K562 (cell line): ENCODE measurements around the gene CARD11. TPM values are rescaled to one million over a fixed set of nuclear protein-coding genes. Genes with fewer than 3 reads are reported as not detected.

Experiments used
- BCLAF1 ChIP-seq, 2 experiments: fragments of 450-650 bp in 1 of 2; IDR thresholded peaks; 2 replicates each; pipeline ENCODE4 v1.6.1; 2011 to 2017; ENCODE audit warnings: low read depth in 2 of 2, antibody characterized with exemption in 1 of 2, borderline replicate concordance in 1 of 2, low read length in 1 of 2, mild to moderate bottlenecking in 1 of 2, mixed read lengths in 1 of 2; ENCODE audit not compliant: control insufficient read depth in 1 of 2
- CREM ChIP-seq: IDR thresholded peaks from 2 replicates; pipeline ENCODE4 v1.6.1; 2014; ENCODE audit warnings: antibody characterized with exemption, low read depth
- EP400 ChIP-seq: fragments of 450-650 bp; IDR thresholded peaks from 2 replicates; pipeline ENCODE4 v1.6.1; 2017; ENCODE audit warnings: antibody characterized with exemption, mild to moderate bottlenecking, moderate library complexity
- ERF ChIP-seq: fragments of 450-650 bp; formaldehyde crosslinking; IDR thresholded peaks from 2 replicates; pipeline ENCODE4 v1.4.0; 2020; ENCODE audit warnings: mild to moderate bottlenecking, mixed read lengths
- HDAC3 ChIP-seq: fragments of 450-650 bp; IDR thresholded peaks from 2 replicates; pipeline ENCODE4 v1.6.1; 2018; ENCODE audit warnings: borderline replicate concordance, mild to moderate bottlenecking, moderate library complexity; ENCODE audit not compliant: partially characterized antibody
- HLTF ChIP-seq: fragments of 450-650 bp; IDR thresholded peaks from 2 replicates; pipeline ENCODE4 v1.6.1; 2016
- MECOM ChIP-seq: fragments of 250-450 bp; sonication (Bioruptor Pico); IDR thresholded peaks from 2 replicates; pipeline ENCODE4 v1.8.0; 2022; ENCODE audit warnings: inconsistent platforms
- MEIS2 ChIP-seq: fragments of 450-650 bp; IDR thresholded peaks from 2 replicates; pipeline ENCODE4 v1.6.1; 2014; ENCODE audit warnings: mild to moderate bottlenecking; ENCODE audit not compliant: partially characterized antibody
- NCOA1 ChIP-seq: fragments of 450-650 bp; IDR thresholded peaks from 2 replicates; pipeline ENCODE4 v1.6.1; 2016; ENCODE audit warnings: low read depth
- NFE2 ChIP-seq: IDR thresholded peaks from 2 replicates; pipeline ENCODE4 v1.6.1; 2014; ENCODE audit warnings: antibody characterized with exemption, low read depth
- RB1 ChIP-seq: fragments of 450-650 bp; IDR thresholded peaks from 2 replicates; pipeline ENCODE4 v1.6.1; 2017; ENCODE audit warnings: low read depth, mild to moderate bottlenecking
- SRSF7 ChIP-seq: fragments of 200-400 bp; formaldehyde crosslinking; optimal IDR thresholded peaks from 2 replicates; pipeline ENCODE3; 2017; ENCODE audit warnings: mild to moderate bottlenecking, low read depth, low read length
- TAF7 ChIP-seq: fragments of 450-650 bp; IDR thresholded peaks from 2 replicates; pipeline ENCODE4 v1.6.1; 2016; ENCODE audit warnings: missing genetic modification characterization, missing compliant biosample characterization
- ZNF324 ChIP-seq: fragments of 250-450 bp; sonication (Bioruptor Pico); IDR thresholded peaks from 2 replicates; pipeline ENCODE4 v1.4.0; 2020; ENCODE audit warnings: mild to moderate bottlenecking
- ZNF551 ChIP-seq: fragments of 250-450 bp; sonication (Bioruptor Pico); IDR thresholded peaks from 2 replicates; pipeline ENCODE4 v1.5.0; 2021; ENCODE audit warnings: mild to moderate bottlenecking, moderate library complexity
- ZNF57 ChIP-seq: fragments of 450-650 bp; formaldehyde crosslinking; IDR thresholded peaks from 2 replicates; pipeline ENCODE4 v1.4.0; 2020; ENCODE audit warnings: mild to moderate bottlenecking, moderate library complexity
- ZNF766 ChIP-seq: fragments of 200-800 bp; sonication (Bioruptor generic); conservative IDR thresholded peaks from 2 replicates; pipeline ENCODE4 v1.6.1; 2016; ENCODE audit warnings: missing genetic modification characterization, missing compliant biosample characterization
- polyA plus RNA-seq, 8 experiments: library from polyadenylated mRNA; depleted of rRNA in 4 of 8; stranded (reverse) in 5 of 8; unstranded in 3 of 8; fragments of >200 nt; fragmentation: Nextera tagmentation in 2 of 8; fragmentation: Illumina TruSeq in 1 of 8; extraction: Ambion mirVana in 2 of 8; extraction: Trizol in 1 of 8; gene quantifications; 2 replicates each; pipeline versions ENCODE4 v1.2.1 to v1.2.3, GENCODE V29; 2011 to 2014; ENCODE audit warnings: inconsistent platforms in 1 of 8, missing spikeins in 1 of 8
- total RNA-seq, 7 experiments: library from RNA; depleted of rRNA in 6 of 7; stranded (reverse); fragments of >200 nt in 6 of 7; fragmentation: Illumina TruSeq in 2 of 7; extraction: Trizol in 2 of 7; gene quantifications; 2 replicates each; pipeline versions ENCODE4 v1.2.1 to v1.2.3, GENCODE V29; 2011 to 2021; ENCODE audit warnings: low replicate concordance in 1 of 7
- TF ChIP-seq, protein P1 (sequence below): fragments of 250-450 bp; sonication (Bioruptor Pico); IDR thresholded peaks from 2 replicates; pipeline ENCODE4 v1.4.0; 2020; ENCODE audit warnings: mild to moderate bottlenecking

Gene CARD11
- total and polyA plus RNA-seq, 9 of the 15 experiments (the other 6 are each of a cell fraction or from before 2014, with no cell fraction given) = 0.07 to 12.8 (median 5.7) TPM

DNA sequence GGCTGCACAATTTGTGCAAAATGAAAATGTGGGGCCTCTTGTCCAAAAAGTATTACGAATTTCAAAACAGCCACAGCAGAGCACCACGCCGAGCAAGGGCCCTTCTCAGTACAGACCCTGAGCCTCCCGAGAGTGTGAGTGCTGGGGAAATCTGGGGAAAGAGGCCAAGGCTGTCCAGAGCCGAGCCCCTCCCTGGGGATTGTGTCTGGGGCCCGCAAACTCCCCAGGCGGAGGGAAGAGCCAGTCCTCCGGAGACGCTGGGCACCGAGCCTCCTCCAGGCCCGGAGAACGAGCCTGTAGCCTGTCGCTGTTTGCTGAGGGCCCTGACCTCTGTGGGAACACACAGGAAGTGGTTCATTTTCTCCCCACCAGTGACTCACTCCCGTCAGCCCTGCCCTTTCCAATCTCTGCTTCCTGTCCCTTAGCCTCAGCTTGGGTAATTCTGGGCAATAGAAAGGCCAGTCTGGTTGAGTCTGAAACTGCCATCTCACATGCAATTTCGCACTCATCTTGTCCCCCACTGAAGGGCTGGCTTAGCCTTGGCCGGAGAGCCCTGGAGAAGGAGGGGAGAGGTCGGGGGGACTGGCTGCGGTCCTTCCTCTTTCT, 180.1 kb downstream of the CARD11 start (continued):
- TF ChIP-seq MEIS2 (no peak), MECOM (CRISPR knock-in tag) (no peak), ZNF766 (peak; percentile 68), HDAC3 (no peak), SRSF7 (no peak), NFE2 (peak; percentile 40), CREM (peak; percentile 66), ZNF324 (CRISPR knock-in tag) (no peak), EP400 (no peak), BCLAF1 (IDR thresholded peaks at IDR 0.05; ENCODE audit: borderline replicate concordance in 1 of 2, control insufficient read depth in 1 of 2, low read depth in 2 of 2, low read length in 1 of 2) (no peak), TAF7 (tag) (no peak), RB1 (no peak), ERF (CRISPR knock-in tag) (no peak), ZNF551 (CRISPR knock-in tag) (no peak), HLTF (no peak), NCOA1 (peak; percentile 66), ZNF57 (CRISPR knock-in tag) (no peak)
- TF ChIP-seq, protein P1, sequence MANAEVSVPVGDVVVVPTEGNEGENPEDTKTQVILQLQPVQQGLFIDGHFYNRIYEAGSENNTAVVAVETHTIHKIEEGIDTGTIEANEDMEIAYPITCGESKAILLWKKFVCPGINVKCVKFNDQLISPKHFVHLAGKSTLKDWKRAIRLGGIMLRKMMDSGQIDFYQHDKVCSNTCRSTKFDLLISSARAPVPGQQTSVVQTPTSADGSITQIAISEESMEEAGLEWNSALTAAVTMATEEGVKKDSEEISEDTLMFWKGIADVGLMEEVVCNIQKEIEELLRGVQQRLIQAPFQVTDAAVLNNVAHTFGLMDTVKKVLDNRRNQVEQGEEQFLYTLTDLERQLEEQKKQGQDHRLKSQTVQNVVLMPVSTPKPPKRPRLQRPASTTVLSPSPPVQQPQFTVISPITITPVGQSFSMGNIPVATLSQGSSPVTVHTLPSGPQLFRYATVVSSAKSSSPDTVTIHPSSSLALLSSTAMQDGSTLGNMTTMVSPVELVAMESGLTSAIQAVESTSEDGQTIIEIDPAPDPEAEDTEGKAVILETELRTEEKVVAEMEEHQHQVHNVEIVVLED (CRISPR knock-in tag) = no peak
